ENCODE data around the gene HSPA12A. TPM values are rescaled to one million over a fixed set of nuclear protein-coding genes. Genes with fewer than 3 reads are reported as not detected.

The HSPA12A gene
- total RNA-seq, 2 donors from 2014 or later, result 10.1 to 11.5 TPM

DNA sequence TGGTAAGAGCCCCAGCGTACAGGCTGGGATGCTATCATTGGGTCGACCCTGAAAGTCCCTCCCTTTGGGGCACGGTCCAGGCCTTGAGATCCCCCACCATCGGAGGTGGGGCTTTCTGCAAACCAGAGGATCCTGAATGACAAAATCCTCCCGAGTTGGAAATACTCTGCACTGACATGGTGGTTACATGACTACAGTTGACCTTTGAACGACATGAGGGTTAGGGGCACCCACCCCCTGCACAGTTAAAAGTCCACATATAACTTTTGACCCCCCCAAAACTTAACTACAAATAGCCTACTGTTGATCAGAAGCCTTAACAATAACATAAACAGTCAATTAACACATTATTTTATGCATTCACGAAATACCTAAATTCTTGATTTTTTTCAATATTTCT is 13.1 kb downstream of the HSPA12A start:
- no peak for DNase-seq (ENCODE audit: low spot score)
- TF ChIP-seq, protein P1, sequence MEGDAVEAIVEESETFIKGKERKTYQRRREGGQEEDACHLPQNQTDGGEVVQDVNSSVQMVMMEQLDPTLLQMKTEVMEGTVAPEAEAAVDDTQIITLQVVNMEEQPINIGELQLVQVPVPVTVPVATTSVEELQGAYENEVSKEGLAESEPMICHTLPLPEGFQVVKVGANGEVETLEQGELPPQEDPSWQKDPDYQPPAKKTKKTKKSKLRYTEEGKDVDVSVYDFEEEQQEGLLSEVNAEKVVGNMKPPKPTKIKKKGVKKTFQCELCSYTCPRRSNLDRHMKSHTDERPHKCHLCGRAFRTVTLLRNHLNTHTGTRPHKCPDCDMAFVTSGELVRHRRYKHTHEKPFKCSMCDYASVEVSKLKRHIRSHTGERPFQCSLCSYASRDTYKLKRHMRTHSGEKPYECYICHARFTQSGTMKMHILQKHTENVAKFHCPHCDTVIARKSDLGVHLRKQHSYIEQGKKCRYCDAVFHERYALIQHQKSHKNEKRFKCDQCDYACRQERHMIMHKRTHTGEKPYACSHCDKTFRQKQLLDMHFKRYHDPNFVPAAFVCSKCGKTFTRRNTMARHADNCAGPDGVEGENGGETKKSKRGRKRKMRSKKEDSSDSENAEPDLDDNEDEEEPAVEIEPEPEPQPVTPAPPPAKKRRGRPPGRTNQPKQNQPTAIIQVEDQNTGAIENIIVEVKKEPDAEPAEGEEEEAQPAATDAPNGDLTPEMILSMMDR (IDR thresholded peaks at IDR 0.05), result no peak
- H3K9me3 ChIP-seq, result no peaks in the 10 kb centered on the region
- peaks cover 0 to 8% of the 10 kb centered on the region in 2 donors for H3K4me1 ChIP-seq
- H3K27me3 ChIP-seq, result no peaks in the 10 kb centered on the region
- no peaks in the 10 kb centered on the region for H3K36me3 ChIP-seq
- H3K27ac ChIP-seq, result no peak overlapping the region
- no peak overlapping the region for H3K4me3 ChIP-seq

DNA sequence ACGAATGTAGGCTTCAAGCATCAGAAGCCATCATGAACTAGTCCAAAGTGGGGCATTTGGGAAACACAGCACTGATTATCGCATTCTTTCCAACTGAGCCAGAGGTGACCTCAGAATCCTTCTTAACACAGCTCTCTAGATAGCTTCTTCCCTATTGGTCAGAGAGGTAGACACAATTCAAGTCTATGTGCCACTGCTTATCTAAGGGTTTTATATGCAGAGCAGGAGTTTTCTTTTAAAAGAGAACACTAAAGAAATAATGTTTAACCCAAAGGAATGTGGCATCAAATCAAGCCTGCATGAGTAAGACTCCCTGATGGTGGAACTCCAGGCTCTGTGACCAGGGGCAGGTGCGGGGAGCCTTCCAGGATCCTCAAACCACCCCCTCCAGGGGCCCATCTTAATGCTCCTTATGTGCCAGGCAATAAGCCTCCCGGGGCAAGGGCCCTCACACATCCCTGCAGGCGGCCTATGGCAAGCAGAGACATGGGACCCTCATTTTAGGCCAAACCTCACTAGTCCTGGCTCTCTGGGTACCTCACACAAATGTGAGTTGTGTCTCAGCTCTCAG is 13.8 kb downstream of the HSPA12A start:
- no peak overlapping the region for H3K4me3 ChIP-seq
- no peaks in the 10 kb centered on the region for H3K9me3 ChIP-seq
- no peak overlapping the region for H3K27ac ChIP-seq
- DNase-seq (ENCODE audit: low spot score), result no peak
- H3K27me3 ChIP-seq, result no peaks in the 10 kb centered on the region
- H3K36me3 ChIP-seq, result no peaks in the 10 kb centered on the region
- TF ChIP-seq, protein P1 (IDR thresholded peaks at IDR 0.05), result no peak
- H3K4me1 ChIP-seq, result peaks cover 0 to 8% of the 10 kb centered on the region in 2 donors

DNA sequence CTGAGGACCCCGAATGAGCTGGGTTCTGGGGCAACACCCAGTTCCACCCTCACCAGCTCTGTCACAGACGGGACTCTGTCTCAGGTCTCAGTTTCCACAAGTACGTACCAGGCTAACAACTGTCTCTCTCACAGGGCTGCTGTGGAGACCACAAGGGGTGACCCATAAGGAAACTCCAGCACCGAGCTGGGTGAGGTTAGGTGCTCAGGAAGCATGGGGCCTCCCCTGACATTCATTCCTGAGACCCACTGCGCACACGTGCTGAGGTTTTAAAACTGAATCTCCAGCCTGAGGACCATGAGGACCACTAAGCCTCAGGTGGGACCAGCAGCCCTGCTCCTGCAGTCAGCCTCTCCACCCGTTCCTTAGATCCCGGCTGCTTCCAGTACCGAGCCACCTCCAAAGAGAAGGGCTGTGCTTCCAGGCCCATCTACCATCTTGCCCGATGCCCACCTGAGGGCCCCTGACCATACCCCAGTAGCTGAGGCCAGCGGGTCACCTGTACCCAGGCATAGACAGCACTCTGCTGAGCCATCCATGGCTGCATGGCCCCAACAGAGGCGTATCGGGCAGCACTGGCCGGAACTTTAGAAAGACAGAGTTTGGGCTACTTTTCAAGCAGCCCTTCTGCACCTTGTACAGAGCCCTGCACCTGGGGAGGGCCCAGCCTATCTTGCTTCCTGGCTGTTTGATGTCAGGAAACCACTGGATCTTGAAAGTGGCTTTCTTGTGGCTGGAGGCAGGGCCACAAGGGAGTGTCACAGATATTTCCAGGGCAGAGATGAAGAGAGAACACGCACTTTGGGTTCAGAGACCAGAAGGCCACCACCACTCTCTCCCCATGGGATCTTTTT is 18.7 kb downstream of the HSPA12A start:
- peaks cover 0 to 7% of the 10 kb centered on the region in 2 donors for H3K4me1 ChIP-seq
- TF ChIP-seq, protein P1 (IDR thresholded peaks at IDR 0.05), result no peak
- no peaks in the 10 kb centered on the region for H3K9me3 ChIP-seq
- DNase-seq (ENCODE audit: low spot score), result no peak
- no peaks in the 10 kb centered on the region for H3K36me3 ChIP-seq
- no peak overlapping the region for H3K4me3 ChIP-seq
- H3K27ac ChIP-seq, result no peak overlapping the region
- H3K27me3 ChIP-seq, result no peaks in the 10 kb centered on the region

DNA sequence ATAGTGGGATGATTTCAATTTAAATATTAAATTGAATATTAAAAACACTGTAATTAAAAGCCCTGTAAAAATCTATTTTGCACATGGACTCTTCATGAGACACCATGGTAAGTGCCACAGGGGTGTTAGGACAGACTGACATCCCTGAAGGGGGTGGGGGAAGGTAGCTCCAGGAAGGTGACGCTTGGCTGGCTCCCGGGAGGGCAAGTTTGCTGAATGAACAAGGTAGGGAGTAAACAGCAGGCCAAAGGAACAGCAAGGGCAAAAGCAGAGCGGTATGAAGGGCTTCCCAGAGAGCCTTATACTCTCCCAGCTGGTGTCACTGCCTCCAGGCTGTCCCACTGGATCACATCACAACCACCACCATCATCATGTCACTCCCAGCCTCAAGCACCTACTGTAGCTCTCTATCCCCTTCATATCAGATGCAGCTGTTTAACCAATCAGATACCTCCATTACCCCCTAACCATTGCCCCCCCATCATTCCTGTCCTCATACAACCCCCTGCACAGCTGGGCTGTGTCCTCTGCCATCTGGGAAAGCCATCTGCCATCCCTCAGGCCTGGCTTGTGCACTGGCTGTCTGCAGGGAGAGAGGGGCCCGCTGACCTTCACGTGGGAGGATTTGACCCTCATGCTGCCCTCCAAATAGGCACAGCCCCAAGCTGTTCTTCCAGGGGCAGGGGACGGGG is 19.5 kb downstream of the HSPA12A start:
- no peak for DNase-seq (ENCODE audit: low spot score)
- no peak overlapping the region for H3K4me3 ChIP-seq

DNA sequence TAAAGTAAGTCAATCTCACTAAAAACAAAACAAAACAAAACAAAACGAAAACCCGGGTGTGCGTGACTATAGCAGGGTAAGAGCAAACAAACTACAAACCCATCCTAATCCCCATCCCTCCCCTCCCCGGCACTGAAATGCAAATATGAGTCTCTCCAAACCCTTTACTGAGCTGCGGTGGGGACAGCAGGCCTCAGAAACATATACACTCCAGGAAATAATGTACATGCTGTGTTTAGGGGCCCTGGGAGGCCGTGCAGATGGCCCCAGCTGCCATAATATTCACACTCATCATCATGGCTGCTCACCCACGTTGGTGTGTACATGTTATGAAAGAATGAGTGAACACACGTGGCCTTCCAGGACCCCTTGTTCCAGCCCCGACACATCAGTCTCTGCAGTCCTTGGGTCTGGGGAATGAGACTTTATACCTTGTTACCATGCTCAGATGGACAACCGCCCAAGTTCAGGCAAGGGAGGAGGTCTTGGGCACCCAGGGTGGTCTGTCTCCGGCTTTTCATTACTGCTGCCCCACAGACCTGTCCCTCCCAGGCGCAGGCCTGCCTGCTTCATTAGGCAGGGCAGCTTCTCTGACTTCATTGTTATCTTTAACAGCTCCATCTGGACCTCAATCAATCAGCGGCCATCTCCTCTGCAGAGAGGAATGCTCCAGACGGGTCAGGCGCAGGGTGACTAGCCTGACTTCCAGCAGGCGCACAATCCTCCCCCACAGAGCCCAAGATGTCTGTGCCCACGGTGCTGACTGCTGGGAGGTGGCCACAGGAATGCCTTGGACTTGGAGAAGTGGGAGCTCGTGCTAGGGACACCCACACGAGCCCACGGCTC is 20.6 kb downstream of the HSPA12A start:
- no peaks in the 10 kb centered on the region for H3K27me3 ChIP-seq

More for the DNA sequence above, 19.5 kb downstream of the HSPA12A start:
- no peaks in the 10 kb centered on the region for H3K27me3 ChIP-seq
- no peak overlapping the region for H3K27ac ChIP-seq
- no peaks in the 10 kb centered on the region for H3K9me3 ChIP-seq
- TF ChIP-seq, protein P1 (IDR thresholded peaks at IDR 0.05), result no peak
- peaks cover 0 to 7% of the 10 kb centered on the region in 2 donors for H3K4me1 ChIP-seq
- H3K36me3 ChIP-seq, result no peaks in the 10 kb centered on the region

More for the DNA sequence above, 20.6 kb downstream of the HSPA12A start:
- Histone ChIP-seq H3K36me3 (no peaks in the 10 kb centered on the region), H3K4me1 (peaks cover 0 to 11% of the 10 kb centered on the region in 2 donors), H3K4me3 (no peak overlapping the region), H3K9me3 (no peaks in the 10 kb centered on the region), H3K27ac (no peak overlapping the region)
- DNase-seq (ENCODE audit: low spot score), result no peak
- TF ChIP-seq, protein P1 (IDR thresholded peaks at IDR 0.05), result no peak
